ENCODE data around the gene KISS1.

KISS1 gene

DNA sequence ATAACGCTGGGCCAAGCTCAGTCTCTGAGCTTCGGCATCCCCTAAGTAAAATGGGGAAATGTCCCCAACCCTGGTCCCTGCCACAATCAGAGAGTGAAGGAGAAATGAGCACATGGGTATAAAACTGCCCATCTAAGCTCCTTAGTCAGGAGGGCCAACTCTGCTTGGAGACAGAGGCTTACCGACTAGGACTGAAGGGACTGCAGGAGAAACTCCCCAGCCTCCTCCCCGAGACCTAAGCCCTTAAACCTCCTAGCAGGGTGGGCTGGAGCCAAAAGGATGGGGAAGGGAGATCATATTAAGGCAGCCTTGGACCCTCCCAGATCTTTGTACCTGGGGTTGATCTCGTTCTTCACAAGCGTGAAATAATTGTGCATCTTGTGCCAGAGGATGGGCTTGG, 50.0 kb downstream of the KISS1 start:
- Histone ChIP-seq H3K4me3 (ENCODE audit: extremely low read depth, insufficient read depth, low read length, poor library complexity, severe bottlenecking) (no peak overlapping the region), H3K4me1 (ENCODE audit: control insufficient read depth, insufficient read depth, low read length, poor library complexity, severe bottlenecking) (no peaks in the 10 kb centered on the region), H3K27ac (ENCODE audit: low read depth, low read length, severe bottlenecking) (no peak overlapping the region), H3K36me3 (ENCODE audit: control insufficient read depth, insufficient read depth, low read length) (no peaks in the 10 kb centered on the region), H3K9me3 (ENCODE audit: control insufficient read depth, low read length) (no peaks in the 10 kb centered on the region)
- 94 to 98% methylated on average over 4 to 5 of the region's 6 CpGs for WGBS, 2 experiments (ENCODE audit: insufficient coverage in 2 of 2)

- H3K27ac ChIP-seq (ENCODE audit: low read depth, low read length, severe bottlenecking) = no peak overlapping the region
- no peaks in the 10 kb centered on the region for H3K4me1 ChIP-seq (ENCODE audit: control insufficient read depth, insufficient read depth, low read length, poor library complexity, severe bottlenecking)
- 87 to 92% methylated on average over 2 to 4 of the region's 4 CpGs for WGBS, 2 experiments (ENCODE audit: insufficient coverage in 2 of 2)
- no peaks in the 10 kb centered on the region for H3K9me3 ChIP-seq (ENCODE audit: control insufficient read depth, low read length)
- no peak overlapping the region for H3K4me3 ChIP-seq (ENCODE audit: extremely low read depth, insufficient read depth, low read length, poor library complexity, severe bottlenecking)
- H3K36me3 ChIP-seq (ENCODE audit: control insufficient read depth, insufficient read depth, low read length) = no peaks in the 10 kb centered on the region
Measured at GRCh38 chr1:204145033-204145504, 51.2 kb downstream of the KISS1 start.

- Histone ChIP-seq H3K9me3 (ENCODE audit: control insufficient read depth, low read length) (no peaks in the 10 kb centered on the region), H3K27ac (ENCODE audit: low read depth, low read length, severe bottlenecking) (no peak overlapping the region), H3K4me3 (ENCODE audit: extremely low read depth, insufficient read depth, low read length, poor library complexity, severe bottlenecking) (no peak overlapping the region), H3K4me1 (ENCODE audit: control insufficient read depth, insufficient read depth, low read length, poor library complexity, severe bottlenecking) (no peaks in the 10 kb centered on the region), H3K36me3 (ENCODE audit: control insufficient read depth, insufficient read depth, low read length) (peaks cover 3% of the 10 kb centered on the region)
- 86 to 92% methylated on average over 7 to 9 of the region's 14 CpGs for WGBS, 2 experiments (ENCODE audit: insufficient coverage in 2 of 2)
Measured at GRCh38 chr1:204143276-204144041, 52.8 kb downstream of the KISS1 start.

- 88 to 100% methylated on average over 2 to 3 of the region's 5 CpGs for WGBS, 2 experiments (ENCODE audit: insufficient coverage in 2 of 2)
- Histone ChIP-seq H3K4me3 (ENCODE audit: extremely low read depth, insufficient read depth, low read length, poor library complexity, severe bottlenecking) (no peak overlapping the region), H3K4me1 (ENCODE audit: control insufficient read depth, insufficient read depth, low read length, poor library complexity, severe bottlenecking) (no peaks in the 10 kb centered on the region)
Measured at GRCh38 chr1:204142032-204142974, 54.0 kb downstream of the KISS1 start.

DNA sequence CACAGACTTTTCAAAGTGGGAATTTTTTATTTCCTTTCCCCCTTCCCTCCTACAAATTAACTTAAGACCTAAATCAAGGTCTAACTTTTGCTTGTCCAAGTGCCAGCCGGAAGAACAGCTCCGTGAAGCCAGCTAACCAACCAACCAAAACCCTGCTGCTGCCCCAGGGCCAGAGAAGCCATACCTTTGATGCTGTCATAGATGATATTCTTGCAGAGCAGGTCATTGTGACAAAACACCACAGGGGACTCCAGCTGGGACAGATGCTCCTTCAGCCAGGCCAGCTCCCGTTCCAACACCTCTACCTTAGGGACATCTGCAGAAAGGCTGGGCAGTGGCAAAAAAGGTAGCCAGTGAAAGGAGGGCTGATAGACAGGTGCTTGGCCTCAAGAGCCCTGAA, 55.2 kb downstream of the KISS1 start:
- Histone ChIP-seq H3K4me1 (ENCODE audit: control insufficient read depth, insufficient read depth, low read length, poor library complexity, severe bottlenecking) (no peaks in the 10 kb centered on the region), H3K27ac (ENCODE audit: low read depth, low read length, severe bottlenecking) (no peak overlapping the region), H3K9me3 (ENCODE audit: control insufficient read depth, low read length) (no peaks in the 10 kb centered on the region), H3K36me3 (ENCODE audit: control insufficient read depth, insufficient read depth, low read length) (peaks cover 7% of the 10 kb centered on the region), H3K4me3 (ENCODE audit: extremely low read depth, insufficient read depth, low read length, poor library complexity, severe bottlenecking) (no peak overlapping the region)
- WGBS, 2 experiments (ENCODE audit: insufficient coverage in 2 of 2) = 89% methylated on average over 3 of the region's 3 CpGs; no CpG with 5 or more reads in 1 of the 2 experiments

More at GRCh38 chr1:204142032-204142974, 54.0 kb downstream of the KISS1 start:
- peaks cover 7% of the 10 kb centered on the region for H3K36me3 ChIP-seq (ENCODE audit: control insufficient read depth, insufficient read depth, low read length)
- H3K9me3 ChIP-seq (ENCODE audit: control insufficient read depth, low read length) = no peaks in the 10 kb centered on the region
- H3K27ac ChIP-seq (ENCODE audit: low read depth, low read length, severe bottlenecking) = no peak overlapping the region

Data from mesodermal cell (in vitro differentiated cells).